A673 (cell line): ENCODE measurements around the gene ADAMTSL3.

Experiments
- EZH2 ChIP-seq: fragments of 200-600 bp; sonication (generic); IDR thresholded peaks from 2 replicates; pipeline ENCODE4 v1.6.1; 2017; ENCODE audit warnings: borderline replicate concordance, low read depth, mild to moderate bottlenecking, mixed read lengths, antibody characterized with exemption, low read length; ENCODE audit not compliant: poor library complexity, severe bottlenecking
- TF ChIP-seq, protein P1 (sequence below): fragments of 300-800, 200-600 bp; sonication (generic); conservative IDR thresholded peaks from 2 replicates; pipeline ENCODE4 v1.5.1; 2017; ENCODE audit warnings: low read depth, mild to moderate bottlenecking, antibody characterized with exemption, low read length, moderate library complexity, mixed read lengths

DNA sequence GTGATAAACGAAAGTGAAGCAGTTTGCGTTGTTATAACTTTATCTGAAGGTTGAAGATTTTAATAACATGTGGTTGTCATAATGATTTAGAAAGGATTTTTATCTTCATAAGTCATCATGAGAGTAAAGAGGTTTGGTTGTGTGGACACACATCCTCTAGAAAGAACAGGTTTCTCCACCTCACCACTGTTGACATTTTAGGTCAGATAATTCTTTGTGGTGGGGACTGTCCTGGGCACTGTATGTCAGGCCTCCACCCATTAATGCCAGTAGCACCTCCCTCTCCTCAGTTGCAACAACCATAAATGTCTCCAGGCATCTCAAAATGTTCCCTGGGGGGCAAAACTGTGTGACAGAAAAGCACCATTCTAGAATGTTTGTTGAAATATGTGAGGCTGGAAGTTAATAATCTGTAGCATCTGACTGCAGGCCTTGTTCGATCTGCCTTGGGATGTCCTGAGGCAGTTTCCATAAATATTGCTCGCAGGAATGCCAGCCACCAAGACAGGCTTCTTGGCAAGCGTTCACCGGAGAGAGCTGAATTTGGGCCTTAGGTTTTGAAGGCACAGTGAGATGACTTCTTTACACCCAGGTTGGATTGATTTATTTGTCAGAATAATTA lies 100.1 kb downstream of the ADAMTSL3 start:
- TF ChIP-seq, protein P1, sequence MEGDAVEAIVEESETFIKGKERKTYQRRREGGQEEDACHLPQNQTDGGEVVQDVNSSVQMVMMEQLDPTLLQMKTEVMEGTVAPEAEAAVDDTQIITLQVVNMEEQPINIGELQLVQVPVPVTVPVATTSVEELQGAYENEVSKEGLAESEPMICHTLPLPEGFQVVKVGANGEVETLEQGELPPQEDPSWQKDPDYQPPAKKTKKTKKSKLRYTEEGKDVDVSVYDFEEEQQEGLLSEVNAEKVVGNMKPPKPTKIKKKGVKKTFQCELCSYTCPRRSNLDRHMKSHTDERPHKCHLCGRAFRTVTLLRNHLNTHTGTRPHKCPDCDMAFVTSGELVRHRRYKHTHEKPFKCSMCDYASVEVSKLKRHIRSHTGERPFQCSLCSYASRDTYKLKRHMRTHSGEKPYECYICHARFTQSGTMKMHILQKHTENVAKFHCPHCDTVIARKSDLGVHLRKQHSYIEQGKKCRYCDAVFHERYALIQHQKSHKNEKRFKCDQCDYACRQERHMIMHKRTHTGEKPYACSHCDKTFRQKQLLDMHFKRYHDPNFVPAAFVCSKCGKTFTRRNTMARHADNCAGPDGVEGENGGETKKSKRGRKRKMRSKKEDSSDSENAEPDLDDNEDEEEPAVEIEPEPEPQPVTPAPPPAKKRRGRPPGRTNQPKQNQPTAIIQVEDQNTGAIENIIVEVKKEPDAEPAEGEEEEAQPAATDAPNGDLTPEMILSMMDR, result no peak
- TF ChIP-seq EZH2, result no peak
